Measurements from ENCODE around the gene ADPRHL1.

Gene ADPRHL1

GRCh38 chr13:113417008-113417751 is 36.1 kb downstream of the ADPRHL1 start:
- DNase-seq (ENCODE audit: low spot score) = no peak

- no peak for DNase-seq (ENCODE audit: low spot score)
Measured at GRCh38 chr13:113415825-113416224, 37.5 kb downstream of the ADPRHL1 start.

- no peak for DNase-seq (ENCODE audit: low spot score)
Measured at GRCh38 chr13:113415032-113415431, 38.3 kb downstream of the ADPRHL1 start.

GRCh38 chr13:113414335-113414734 is 39.0 kb downstream of the ADPRHL1 start:
- no peak for DNase-seq (ENCODE audit: low spot score)

- no peak for DNase-seq (ENCODE audit: low spot score)
Measured at GRCh38 chr13:113413898-113414282, 39.4 kb downstream of the ADPRHL1 start.

GRCh38 chr13:113413178-113413897 is 40.0 kb downstream of the ADPRHL1 start:
- no peak for DNase-seq (ENCODE audit: low spot score)

- no peak for DNase-seq (ENCODE audit: low spot score)
Measured at GRCh38 chr13:113412440-113412839, 40.8 kb downstream of the ADPRHL1 start.

- no peak for DNase-seq (ENCODE audit: low spot score)
Measured at GRCh38 chr13:113411216-113412023, 41.9 kb downstream of the ADPRHL1 start.

GRCh38 chr13:113410472-113411201 is 42.7 kb downstream of the ADPRHL1 start:
- DNase-seq (ENCODE audit: low spot score) = peak; percentile 19

GRCh38 chr13:113408562-113408961 is 44.7 kb downstream of the ADPRHL1 start:
- no peak for DNase-seq (ENCODE audit: low spot score)

GRCh38 chr13:113407531-113408393 is 45.5 kb downstream of the ADPRHL1 start:
- DNase-seq (ENCODE audit: low spot score) = no peak

GRCh38 chr13:113407103-113407530 is 46.2 kb downstream of the ADPRHL1 start:
- DNase-seq (ENCODE audit: low spot score) = no peak

- no peak for DNase-seq (ENCODE audit: low spot score)
Measured at GRCh38 chr13:113406321-113407102, 46.8 kb downstream of the ADPRHL1 start.

- no peak for DNase-seq (ENCODE audit: low spot score)
Measured at GRCh38 chr13:113405481-113406300, 47.6 kb downstream of the ADPRHL1 start.

- DNase-seq (ENCODE audit: low spot score) = no peak
Measured at GRCh38 chr13:113404723-113405471, 48.4 kb downstream of the ADPRHL1 start.

GRCh38 chr13:113404366-113404722 is 48.9 kb downstream of the ADPRHL1 start:
- DNase-seq (ENCODE audit: low spot score) = no peak

GRCh38 chr13:113403255-113404104 is 49.8 kb downstream of the ADPRHL1 start:
- DNase-seq (ENCODE audit: low spot score) = no peak
